Naive thymus-derived CD4-positive, alpha-beta T cell (primary cell): ENCODE data around the gene CLDN10. TPM values are rescaled to one million over a fixed set of nuclear protein-coding genes. Genes with fewer than 3 reads are reported as not detected.

Source experiments
- ATAC-seq: fragments of 150-1000 bp; cut with Tn5 transposase; 2 replicates; pipeline ENCODE4 v1.10.0; 2021; ENCODE audit warnings: mild to moderate bottlenecking, moderate library complexity
- CTCF ChIA-PET: fragments of 350-600 bp; sonication (Branson Sonifier 250); formaldehyde crosslinking; loops from one replicate; lab custom pipeline; 2021; ENCODE audit warnings: antibody characterized with exemption; lab: Charles Lee
- POLR2A ChIA-PET: fragments of 350-600 bp; sonication (Branson Sonifier 250); formaldehyde crosslinking; loops from one replicate; lab custom pipeline; 2021; ENCODE audit warnings: antibody characterized with exemption, inconsistent platforms; lab: Charles Lee
- DNase-seq, 9 donors: peaks; one replicate each; pipeline versions ENCODE4 v3.0.0 to v3.0.0-alpha.2; 2020 to 2022; ENCODE audit warnings: mixed read lengths in 1 of 9
- H3K27ac ChIP-seq: one replicate; pipeline ENCODE4 v1.7.0; 2013; ENCODE audit warnings: mild to moderate bottlenecking, low read depth, low read length, moderate library complexity
- H3K27me3 ChIP-seq, 2 donors: one replicate each; pipeline ENCODE4 v1.7.0; 2013; ENCODE audit warnings: low read length in 2 of 2, mild to moderate bottlenecking in 2 of 2, moderate library complexity in 2 of 2; ENCODE audit not compliant: control insufficient read depth in 2 of 2, insufficient read depth in 2 of 2
- H3K36me3 ChIP-seq, 3 experiments: 1 replicate in 2 of 3; 2 replicates in 1 of 3; pipeline ENCODE4 v1.7.0; 2013; ENCODE audit warnings: low read length in 3 of 3, mild to moderate bottlenecking in 3 of 3, moderate library complexity in 1 of 3; ENCODE audit not compliant: insufficient read depth in 3 of 3, control insufficient read depth in 2 of 3
- H3K4me1 ChIP-seq, 2 donors: one replicate each; pipeline ENCODE4 v1.7.0; 2013; ENCODE audit warnings: low read length in 2 of 2, mild to moderate bottlenecking in 2 of 2, moderate library complexity in 1 of 2; ENCODE audit not compliant: control insufficient read depth in 2 of 2, insufficient read depth in 2 of 2
- H3K4me3 ChIP-seq: 2 replicates; pipeline ENCODE4 v1.7.0; 2013; ENCODE audit warnings: mild to moderate bottlenecking, low read length
- H3K9me3 ChIP-seq, 3 experiments: 1 replicate in 2 of 3; 2 replicates in 1 of 3; pipeline ENCODE4 v1.7.0; 2013; ENCODE audit warnings: low read length in 3 of 3; ENCODE audit not compliant: control insufficient read depth in 2 of 3
- H3K27ac Mint-ChIP-seq, 9 donors: one replicate each; pipeline ENCODE4 v1.8.0; 2020 to 2022; ENCODE audit warnings: mixed read lengths in 9 of 9, mild to moderate bottlenecking in 8 of 9, moderate library complexity in 5 of 9, inconsistent platforms in 2 of 9
- H3K27me3 Mint-ChIP-seq, 5 donors: one replicate each; pipeline ENCODE4 v1.8.0; 2021 to 2022; ENCODE audit warnings: mixed read lengths in 5 of 5, mild to moderate bottlenecking in 1 of 5
- H3K36me3 Mint-ChIP-seq, 5 donors: one replicate each; pipeline ENCODE4 v1.8.0; 2020 to 2022; ENCODE audit warnings: mixed read lengths in 5 of 5, mild to moderate bottlenecking in 3 of 5, inconsistent platforms in 1 of 5
- H3K4me1 Mint-ChIP-seq, 7 donors: one replicate each; pipeline ENCODE4 v1.8.0; 2020 to 2022; ENCODE audit warnings: mixed read lengths in 7 of 7, mild to moderate bottlenecking in 3 of 7, inconsistent platforms in 1 of 7
- H3K4me3 Mint-ChIP-seq, 10 donors: one replicate each; pipeline ENCODE4 v1.8.0; 2020 to 2022; ENCODE audit warnings: mild to moderate bottlenecking in 10 of 10, mixed read lengths in 10 of 10, moderate library complexity in 6 of 10, inconsistent platforms in 2 of 10
- H3K9me3 Mint-ChIP-seq, 11 donors: one replicate each; pipeline ENCODE4 v1.8.0; 2020 to 2022; ENCODE audit warnings: mixed read lengths in 11 of 11, mild to moderate bottlenecking in 4 of 11, inconsistent platforms in 1 of 11, moderate library complexity in 1 of 11
- intact Hi-C, 2 donors: fragments of 100-400 bp; cut with micrococcal nuclease; formaldehyde crosslinking; loops; one replicate each; pipeline ENCODE4 v1.15.1; 2023
- polyA plus RNA-seq, 2 donors: library from polyadenylated mRNA; unstranded; fragments of 300-500 nt; fragmentation: Illumina TruSeq; gene quantifications; one replicate each; pipeline ENCODE4 v1.2.3, GENCODE V29; 2021
- total RNA-seq, 6 experiments: library from RNA in 5 of 6; stranded (reverse) in 5 of 6; gene quantifications; 1 replicate in 5 of 6; 2 replicates in 1 of 6; pipeline ENCODE4 v1.2.3 and lab custom pipeline; 2021 to 2026

CLDN10 gene
- total and polyA plus RNA-seq, 7 experiments from 2014 or later, result not detected

DNA sequence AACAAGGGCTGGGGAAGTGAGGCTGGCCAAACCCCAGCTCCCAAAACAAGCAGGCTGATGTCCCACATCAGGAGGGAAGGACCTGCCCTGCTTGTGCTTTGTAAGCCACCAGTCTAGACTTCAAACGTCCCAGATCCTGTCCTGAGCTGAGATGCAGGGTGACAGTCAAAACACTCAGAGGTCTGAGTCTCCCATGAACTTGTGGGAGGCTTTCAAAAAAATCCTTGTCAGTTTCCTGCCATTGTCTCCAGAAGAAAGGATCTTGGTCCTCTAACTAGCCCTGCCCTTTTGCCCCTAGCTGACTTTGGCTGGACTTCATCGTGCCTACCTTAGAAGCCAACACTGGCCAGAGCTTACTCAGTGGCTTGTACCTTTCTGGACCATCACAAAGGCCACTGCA is 48.7 kb downstream of the CLDN10 start:
- no peaks in the 10 kb centered on the region for H3K9me3 Mint-ChIP-seq
- no peaks in the 10 kb centered on the region for H3K36me3 Mint-ChIP-seq
- ATAC-seq, result no peak
- no peaks in the 10 kb centered on the region for H3K4me1 ChIP-seq
- no peak overlapping the region for H3K4me3 ChIP-seq
- H3K27me3 ChIP-seq, result no peaks in the 10 kb centered on the region
- ChIA-PET CTCF (no interaction called here), POLR2A (no interaction called here)
- H3K9me3 ChIP-seq, result no peaks in the 10 kb centered on the region
- H3K4me3 Mint-ChIP-seq, result no peak overlapping the region
- no peak for DNase-seq
- no peak overlapping the region for H3K27ac ChIP-seq
- no peaks in the 10 kb centered on the region for H3K4me1 Mint-ChIP-seq
- H3K36me3 ChIP-seq, result no peaks in the 10 kb centered on the region
- H3K27me3 Mint-ChIP-seq, result peaks cover 7 to 41% (median 19%) of the 10 kb centered on the region in 5 donors
- no peak overlapping the region for H3K27ac Mint-ChIP-seq
- intact Hi-C loops, result no loop called here

DNA sequence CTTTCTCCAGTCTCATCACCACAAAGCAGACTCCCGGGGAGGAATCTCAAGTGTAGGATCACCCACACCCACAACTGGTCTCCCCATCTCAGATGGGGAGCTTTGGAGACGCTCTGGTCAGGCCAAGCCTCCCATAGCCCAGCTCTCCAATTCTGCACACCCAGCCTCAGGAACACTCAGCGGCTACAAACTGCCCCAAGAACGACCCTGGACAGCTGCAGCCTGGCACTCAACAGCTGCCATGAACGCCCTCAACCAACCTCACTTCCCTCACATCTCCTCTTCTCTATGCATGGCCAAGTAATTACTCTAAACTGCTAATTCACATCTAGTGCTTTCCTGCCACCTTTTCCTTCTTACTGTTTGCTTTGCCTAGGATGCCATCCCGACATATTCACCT is 49.4 kb downstream of the CLDN10 start:
- no peak for DNase-seq
- Mint-ChIP-seq H3K36me3 (no peaks in the 10 kb centered on the region), H3K27ac (no peak overlapping the region)

DNA sequence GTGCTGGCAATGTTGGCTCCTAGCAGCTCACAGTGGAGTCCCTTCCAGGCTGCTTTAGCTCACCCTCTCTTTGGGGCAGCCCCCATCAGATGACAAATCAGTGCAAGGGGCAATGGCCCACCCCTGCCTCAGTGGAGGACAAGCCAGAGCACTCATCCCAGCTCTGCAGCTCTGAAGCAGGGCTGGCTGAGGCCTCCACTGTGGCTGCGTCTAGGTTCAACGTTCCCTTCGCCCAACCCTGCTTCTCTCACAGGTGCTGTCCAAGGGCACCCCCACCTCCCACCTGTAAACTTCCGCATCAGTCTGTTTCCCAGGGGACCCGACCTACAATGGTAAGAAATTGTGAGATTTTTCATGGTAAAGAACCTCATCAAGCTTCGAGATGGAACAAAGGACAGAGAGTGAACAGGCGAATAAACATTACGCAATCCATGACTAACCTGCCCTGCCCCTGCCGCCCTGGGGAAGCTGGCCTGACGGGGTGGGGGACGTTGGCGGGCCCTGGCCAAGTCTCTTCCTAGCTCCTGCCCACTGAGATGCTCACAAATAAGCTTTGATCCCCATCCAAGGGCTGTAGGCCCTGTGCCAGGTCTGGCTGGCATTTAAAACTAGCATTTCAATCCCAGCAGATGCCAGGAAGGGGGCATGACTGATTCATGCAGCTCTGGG is 51.5 kb downstream of the CLDN10 start:
- H3K4me1 Mint-ChIP-seq, result no peaks in the 10 kb centered on the region
- DNase-seq, result no peak
- Histone ChIP-seq H3K27me3 (no peaks in the 10 kb centered on the region), H3K4me3 (no peak overlapping the region), H3K36me3 (no peaks in the 10 kb centered on the region), H3K27ac (no peak overlapping the region), H3K9me3 (no peaks in the 10 kb centered on the region), H3K4me1 (no peaks in the 10 kb centered on the region)
- intact Hi-C loops, result no loop called here
- H3K36me3 Mint-ChIP-seq, result no peaks in the 10 kb centered on the region
- no peak overlapping the region for H3K4me3 Mint-ChIP-seq
- ChIA-PET POLR2A (no interaction called here), CTCF (no interaction called here)
- H3K27ac Mint-ChIP-seq, result no peak overlapping the region
- peaks cover 13 to 40% (median 18%) of the 10 kb centered on the region in 5 donors for H3K27me3 Mint-ChIP-seq
- no peaks in the 10 kb centered on the region for H3K9me3 Mint-ChIP-seq
- ATAC-seq, result no peak

More for the DNA sequence above, 49.4 kb downstream of the CLDN10 start:
- Mint-ChIP-seq H3K9me3 (no peaks in the 10 kb centered on the region), H3K27me3 (peaks cover 7 to 41% (median 19%) of the 10 kb centered on the region in 5 donors), H3K4me1 (no peaks in the 10 kb centered on the region), H3K4me3 (no peak overlapping the region)
- intact Hi-C loops, result no loop called here
- Histone ChIP-seq H3K27ac (no peak overlapping the region), H3K9me3 (no peaks in the 10 kb centered on the region), H3K27me3 (no peaks in the 10 kb centered on the region), H3K4me3 (no peak overlapping the region), H3K4me1 (no peaks in the 10 kb centered on the region), H3K36me3 (no peaks in the 10 kb centered on the region)
- ChIA-PET POLR2A (no interaction called here), CTCF (no interaction called here)
- ATAC-seq, result no peak

DNA sequence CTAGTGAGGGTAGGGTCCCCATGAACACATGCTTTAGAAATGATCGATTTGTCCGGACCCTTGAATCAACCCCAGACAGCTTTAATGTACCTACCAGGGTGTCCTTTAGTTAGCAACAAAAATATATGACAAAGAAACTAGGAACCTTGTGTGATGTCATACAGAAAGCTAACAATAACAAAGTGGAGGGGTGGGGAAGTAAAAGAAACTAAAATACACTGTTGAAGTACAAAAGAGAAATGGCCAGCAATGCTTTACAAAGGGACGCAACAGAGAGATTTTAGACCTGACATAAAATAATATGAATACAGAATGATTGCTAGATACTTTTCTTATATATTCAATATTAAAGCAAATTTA is 52.0 kb downstream of the CLDN10 start:
- DNase-seq, result no peak
- Mint-ChIP-seq H3K9me3 (no peaks in the 10 kb centered on the region), H3K4me1 (no peaks in the 10 kb centered on the region), H3K4me3 (no peak overlapping the region), H3K36me3 (no peaks in the 10 kb centered on the region), H3K27me3 (peaks cover 10 to 35% (median 17%) of the 10 kb centered on the region in 5 donors), H3K27ac (no peak overlapping the region)
- CTCF ChIA-PET, result no interaction called here
- intact Hi-C loops, result no loop called here
- Histone ChIP-seq H3K4me3 (no peak overlapping the region), H3K27me3 (no peaks in the 10 kb centered on the region), H3K27ac (no peak overlapping the region), H3K9me3 (no peaks in the 10 kb centered on the region), H3K4me1 (no peaks in the 10 kb centered on the region), H3K36me3 (no peaks in the 10 kb centered on the region)
- ATAC-seq, result no peak
- POLR2A ChIA-PET, result no interaction called here

DNA sequence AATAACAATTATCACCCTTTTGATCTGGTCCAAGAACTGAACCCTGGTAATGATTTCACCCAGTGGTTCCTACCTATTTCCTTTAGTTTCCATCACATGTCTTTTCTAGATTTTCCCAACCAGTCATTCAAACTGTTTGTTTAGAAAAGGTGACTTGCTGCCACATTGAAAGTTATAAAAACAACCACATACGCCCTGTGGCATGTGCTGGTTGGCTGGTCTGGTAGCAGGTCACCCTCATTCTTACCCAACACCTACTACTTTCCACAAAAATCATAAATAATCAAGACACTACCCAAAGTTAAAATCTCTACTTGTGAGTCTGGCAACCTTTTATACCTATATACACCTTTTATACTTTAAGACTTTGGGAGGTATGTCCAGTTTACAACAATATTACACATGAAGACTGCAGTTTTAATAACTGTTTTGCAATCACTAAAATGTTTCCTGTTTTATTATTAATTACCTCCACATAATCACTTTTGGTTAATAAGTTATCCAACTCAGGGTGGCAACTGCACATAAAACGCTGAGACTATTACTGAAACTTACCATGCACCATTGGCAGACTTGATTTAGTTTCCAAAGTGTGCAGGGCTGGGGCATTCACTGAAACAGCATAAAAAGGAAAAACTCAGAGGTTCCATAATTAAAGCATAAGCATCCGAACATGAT is 53.1 kb downstream of the CLDN10 start:
- Mint-ChIP-seq H3K9me3 (no peaks in the 10 kb centered on the region), H3K36me3 (no peaks in the 10 kb centered on the region)
- intact Hi-C loops, result no loop called here

DNA sequence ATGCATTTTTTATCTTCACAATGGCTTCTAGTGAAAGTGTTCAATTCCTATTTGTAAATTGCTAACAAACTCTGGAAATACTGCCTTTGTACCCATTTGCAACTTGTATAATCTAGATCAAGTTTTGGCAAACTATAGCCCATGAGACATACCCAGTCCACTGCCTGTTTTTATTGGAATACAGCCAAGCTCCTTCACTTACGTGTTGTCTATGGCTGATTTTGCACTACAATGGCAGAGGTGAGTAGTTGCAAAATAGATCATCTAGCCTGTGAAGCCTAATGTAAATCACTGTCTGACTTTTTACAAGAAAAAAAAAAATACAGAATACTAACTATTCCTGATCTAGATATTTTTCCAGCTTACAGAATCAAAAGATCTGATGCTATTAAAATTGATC is 54.8 kb downstream of the CLDN10 start:
- peaks cover 0 to 1% (median 0%) of the 10 kb centered on the region in 7 donors for H3K4me1 Mint-ChIP-seq
- no peak overlapping the region for H3K4me3 Mint-ChIP-seq
- H3K4me3 ChIP-seq, result no peak overlapping the region
- H3K4me1 ChIP-seq, result no peaks in the 10 kb centered on the region
- peaks cover 7 to 11% (median 10%) of the 10 kb centered on the region in 5 donors for H3K27me3 Mint-ChIP-seq
- H3K9me3 Mint-ChIP-seq, result no peaks in the 10 kb centered on the region
- CTCF ChIA-PET, result no interaction called here
- H3K27me3 ChIP-seq, result no peaks in the 10 kb centered on the region
- H3K27ac ChIP-seq, result no peak overlapping the region
- no peak for DNase-seq
- no peak overlapping the region for H3K27ac Mint-ChIP-seq
- intact Hi-C loops, result no loop called here
- no peaks in the 10 kb centered on the region for H3K36me3 ChIP-seq
- H3K9me3 ChIP-seq, result no peaks in the 10 kb centered on the region
- no peak for ATAC-seq
- POLR2A ChIA-PET, result no interaction called here
- no peaks in the 10 kb centered on the region for H3K36me3 Mint-ChIP-seq

More for the DNA sequence above, 53.1 kb downstream of the CLDN10 start:
- Histone ChIP-seq H3K4me1 (no peaks in the 10 kb centered on the region), H3K27ac (no peak overlapping the region), H3K9me3 (no peaks in the 10 kb centered on the region), H3K4me3 (no peak overlapping the region), H3K36me3 (no peaks in the 10 kb centered on the region), H3K27me3 (no peaks in the 10 kb centered on the region)
- no peak for ATAC-seq
- H3K4me3 Mint-ChIP-seq, result no peak overlapping the region
- ChIA-PET POLR2A (no interaction called here), CTCF (no interaction called here)
- peaks cover 10 to 27% (median 15%) of the 10 kb centered on the region in 5 donors for H3K27me3 Mint-ChIP-seq
- H3K4me1 Mint-ChIP-seq, result peaks cover 0 to 1% (median 0%) of the 10 kb centered on the region in 7 donors
- no peak for DNase-seq
- no peak overlapping the region for H3K27ac Mint-ChIP-seq
